Tibial nerve (tissue), 4 donors: ENCODE data around the gene FAM131A. TPM values are rescaled to one million over a fixed set of nuclear protein-coding genes. Genes with fewer than 3 reads are reported as not detected.

Experiments
- DNase-seq, 2 donors: peaks; one replicate each; pipeline ENCODE4 v3.0.0-alpha.2; 2019; ENCODE audit warnings: low spot score in 2 of 2
- H3K27ac ChIP-seq, 4 donors: fragments of 200-600 bp; sonication (generic) in 3 of 4; one replicate each; pipeline ENCODE4 v1.5.1; 2017 to 2019; ENCODE audit warnings: mild to moderate bottlenecking in 1 of 4
- H3K27me3 ChIP-seq, 2 donors: fragments of 200-600 bp; sonication (generic) in 1 of 2; one replicate each; pipeline versions ENCODE4 v1.5.1 to v1.6.0; 2017 to 2019
- H3K36me3 ChIP-seq, 3 donors: fragments of 200-600 bp; sonication (generic); one replicate each; pipeline ENCODE4 v1.5.1; 2018 to 2019
- H3K4me1 ChIP-seq, 4 donors: fragments of 200-600 bp; sonication (generic) in 3 of 4; one replicate each; pipeline ENCODE4 v1.5.1; 2017 to 2019
- H3K4me3 ChIP-seq, 4 donors: fragments of 200-600 bp; sonication (generic) in 3 of 4; one replicate each; pipeline ENCODE4 v1.5.1; 2017 to 2019; ENCODE audit warnings: mild to moderate bottlenecking in 1 of 4, moderate library complexity in 1 of 4
- H3K9me3 ChIP-seq, 4 donors: fragments of 200-600 bp; sonication (generic) in 3 of 4; one replicate each; pipeline ENCODE4 v1.5.1; 2017 to 2019
- EP300 ChIP-seq, 2 donors: sonication (generic); formaldehyde crosslinking; IDR thresholded peaks; one replicate each; pipeline ENCODE4 v1.6.1; 2017; ENCODE audit warnings: antibody characterized with exemption in 2 of 2, mild to moderate bottlenecking in 1 of 2
- POLR2A ChIP-seq, 2 donors: fragments of 450-650 bp; IDR thresholded peaks; one replicate each; pipeline ENCODE4 v1.6.1; 2017; ENCODE audit warnings: antibody characterized with exemption in 2 of 2, mild to moderate bottlenecking in 2 of 2, moderate library complexity in 2 of 2
- WGBS, 2 donors: methylation state at CpG; one replicate each; pipeline ENCODE4 v1.1.5; 2018; 5-methylcytosine and 5-hydroxymethylcytosine counted together
- total RNA-seq, 4 donors: library from RNA; depleted of rRNA; stranded (reverse); fragments of >200 nt; gene quantifications; one replicate each; pipeline ENCODE4 v1.1.0, GENCODE V29; 2016
- TF ChIP-seq, protein P1 (sequence below), 5 experiments: fragments of 200-600 bp in 3 of 5; fragments of 450-650 bp in 2 of 5; sonication (generic) in 3 of 5; IDR thresholded peaks; one replicate each; pipeline ENCODE4 v1.5.1; 2016 to 2019; ENCODE audit warnings: antibody characterized with exemption in 5 of 5, mild to moderate bottlenecking in 3 of 5, moderate library complexity in 2 of 5

Gene FAM131A
- total RNA-seq, 4 donors from 2014 or later: 35.0 to 45.3 (median 39.6) TPM

DNA sequence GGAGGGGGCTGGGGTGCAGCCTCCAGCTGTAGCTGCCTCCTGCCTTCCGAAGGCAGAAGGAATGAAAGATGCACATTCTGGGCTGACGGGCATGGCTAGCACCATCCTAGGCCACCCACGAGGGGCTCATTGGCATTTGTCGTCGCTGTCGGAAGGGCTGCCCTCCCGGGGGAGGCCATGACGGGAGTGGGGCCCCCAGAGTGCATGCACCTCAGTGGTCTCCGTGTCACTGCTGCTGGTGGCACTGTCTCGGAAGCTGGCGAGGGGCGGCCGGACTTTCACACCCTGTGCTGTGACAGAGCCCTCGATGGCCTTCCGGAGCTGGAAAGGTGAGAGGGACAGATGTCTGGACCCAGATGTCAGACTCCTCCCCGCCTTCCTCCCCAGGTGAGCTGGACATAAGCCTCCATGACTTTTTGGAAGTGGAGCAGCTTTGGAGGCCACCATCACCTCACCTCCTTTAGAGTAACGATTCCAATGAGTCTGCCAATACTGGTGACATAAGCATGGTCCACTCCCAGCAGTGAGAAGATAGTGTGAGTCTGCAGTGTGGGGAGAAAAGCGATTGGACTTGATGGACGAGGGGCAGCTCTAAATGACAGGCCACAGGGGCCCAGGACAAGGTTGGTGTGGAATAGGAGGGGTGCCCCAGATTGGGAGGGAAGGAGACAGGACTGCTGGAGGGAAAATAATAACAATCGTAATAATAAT, 9.2 kb downstream of the FAM131A start:
- Histone ChIP-seq H3K27me3 (no peaks in the 10 kb centered on the region), H3K27ac (peak overlapping the region in 3 of 4 donors; percentile 51 to 92 (median 82))
- TF ChIP-seq, protein P1, sequence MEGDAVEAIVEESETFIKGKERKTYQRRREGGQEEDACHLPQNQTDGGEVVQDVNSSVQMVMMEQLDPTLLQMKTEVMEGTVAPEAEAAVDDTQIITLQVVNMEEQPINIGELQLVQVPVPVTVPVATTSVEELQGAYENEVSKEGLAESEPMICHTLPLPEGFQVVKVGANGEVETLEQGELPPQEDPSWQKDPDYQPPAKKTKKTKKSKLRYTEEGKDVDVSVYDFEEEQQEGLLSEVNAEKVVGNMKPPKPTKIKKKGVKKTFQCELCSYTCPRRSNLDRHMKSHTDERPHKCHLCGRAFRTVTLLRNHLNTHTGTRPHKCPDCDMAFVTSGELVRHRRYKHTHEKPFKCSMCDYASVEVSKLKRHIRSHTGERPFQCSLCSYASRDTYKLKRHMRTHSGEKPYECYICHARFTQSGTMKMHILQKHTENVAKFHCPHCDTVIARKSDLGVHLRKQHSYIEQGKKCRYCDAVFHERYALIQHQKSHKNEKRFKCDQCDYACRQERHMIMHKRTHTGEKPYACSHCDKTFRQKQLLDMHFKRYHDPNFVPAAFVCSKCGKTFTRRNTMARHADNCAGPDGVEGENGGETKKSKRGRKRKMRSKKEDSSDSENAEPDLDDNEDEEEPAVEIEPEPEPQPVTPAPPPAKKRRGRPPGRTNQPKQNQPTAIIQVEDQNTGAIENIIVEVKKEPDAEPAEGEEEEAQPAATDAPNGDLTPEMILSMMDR (IDR thresholded peaks at IDR 0.05): no peak
- TF ChIP-seq POLR2A (IDR thresholded peaks at IDR 0.05) (no peak), EP300 (IDR thresholded peaks at IDR 0.05) (no peak)

DNA sequence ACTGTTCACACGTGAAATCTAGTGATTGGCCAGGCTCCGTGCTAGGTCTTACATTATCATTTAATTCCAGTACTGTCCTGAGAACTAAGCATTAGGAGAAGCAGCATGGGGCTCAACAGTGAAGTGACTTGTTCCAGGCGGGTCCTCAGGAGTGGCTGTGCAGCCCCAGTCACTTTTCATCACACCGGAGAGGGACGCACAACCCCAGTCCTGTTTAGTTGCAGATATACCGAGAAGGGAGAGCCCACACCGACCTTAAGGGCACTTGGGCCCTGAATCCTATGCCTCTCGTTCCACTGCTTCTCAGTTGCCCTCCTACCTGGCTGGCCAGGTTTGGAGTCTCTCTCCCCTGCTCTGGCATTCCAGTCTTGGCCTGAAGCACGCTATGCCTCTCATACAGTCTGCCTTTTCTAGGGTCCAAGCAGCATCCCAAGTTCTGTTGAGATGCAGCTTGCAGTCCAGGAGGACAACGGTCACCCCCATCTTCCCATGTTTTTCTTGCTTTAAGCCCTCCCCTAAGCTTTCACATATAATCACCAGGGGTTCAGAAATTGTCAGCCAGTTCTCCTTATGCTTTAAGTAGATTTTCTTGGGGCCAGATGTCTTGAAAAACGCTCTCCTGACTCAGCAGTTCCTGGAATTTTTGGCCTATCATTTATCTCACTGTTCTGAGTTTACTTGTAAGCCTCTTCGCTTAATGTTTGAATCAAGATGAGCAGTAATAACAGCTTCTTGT, 10.1 kb downstream of the FAM131A start:
- TF ChIP-seq POLR2A (IDR thresholded peaks at IDR 0.05) (no peak), EP300 (IDR thresholded peaks at IDR 0.05) (no peak)
- TF ChIP-seq, protein P1 (IDR thresholded peaks at IDR 0.05): no peak

More for the DNA sequence above, 9.2 kb downstream of the FAM131A start:
- Histone ChIP-seq H3K4me3 (no peak overlapping the region), H3K9me3 (no peaks in the 10 kb centered on the region), H3K4me1 (peaks cover 0 to 42% (median 14%) of the 10 kb centered on the region in 4 donors), H3K36me3 (peaks cover 0 to 52% (median 0%) of the 10 kb centered on the region in 3 donors)
- no peak for DNase-seq
- 87 to 90% methylated on average over 15 to 20 of the region's 20 CpGs for WGBS, 2 donors

DNA sequence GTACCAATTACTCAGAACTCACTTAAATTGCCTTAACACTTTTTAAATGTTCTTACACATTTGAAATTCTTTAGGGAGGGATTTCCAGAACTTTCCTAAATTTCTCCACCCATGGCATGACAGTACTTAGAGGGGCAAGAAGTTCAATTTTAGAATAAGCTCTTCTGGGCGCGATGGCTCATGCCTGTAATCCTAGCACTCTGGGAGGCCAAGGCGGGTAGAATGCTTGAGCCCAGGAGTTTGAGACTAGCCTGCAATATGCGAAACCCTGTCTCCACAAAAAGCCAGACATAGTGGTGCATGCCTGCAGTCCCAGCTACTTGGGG, 10.6 kb downstream of the FAM131A start:
- 79 to 83% methylated on average over 4 of the region's 4 CpGs for WGBS, 2 donors
- Histone ChIP-seq H3K4me3 (no peak overlapping the region), H3K9me3 (no peaks in the 10 kb centered on the region), H3K36me3 (peaks cover 0 to 47% (median 0%) of the 10 kb centered on the region in 3 donors), H3K27ac (no peak overlapping the region), H3K4me1 (peaks cover 0 to 54% (median 24%) of the 10 kb centered on the region in 4 donors), H3K27me3 (no peaks in the 10 kb centered on the region)
- TF ChIP-seq, protein P1 (IDR thresholded peaks at IDR 0.05): no peak
- TF ChIP-seq EP300 (IDR thresholded peaks at IDR 0.05) (no peak), POLR2A (IDR thresholded peaks at IDR 0.05) (no peak)
- DNase-seq: no peak

More for the DNA sequence above, 10.1 kb downstream of the FAM131A start:
- 69% methylated on average over 12 of the region's 12 CpGs for WGBS, 2 donors
- peaks cover 0 to 50% (median 23%) of the 10 kb centered on the region in 4 donors for H3K4me1 ChIP-seq
- no peak overlapping the region for H3K4me3 ChIP-seq
- H3K27me3 ChIP-seq: no peaks in the 10 kb centered on the region
- peaks cover 0 to 47% (median 0%) of the 10 kb centered on the region in 3 donors for H3K36me3 ChIP-seq
- H3K9me3 ChIP-seq: no peaks in the 10 kb centered on the region
- H3K27ac ChIP-seq: peak overlapping the region in 1 of 4 donors; percentile 42
- no peak for DNase-seq

DNA sequence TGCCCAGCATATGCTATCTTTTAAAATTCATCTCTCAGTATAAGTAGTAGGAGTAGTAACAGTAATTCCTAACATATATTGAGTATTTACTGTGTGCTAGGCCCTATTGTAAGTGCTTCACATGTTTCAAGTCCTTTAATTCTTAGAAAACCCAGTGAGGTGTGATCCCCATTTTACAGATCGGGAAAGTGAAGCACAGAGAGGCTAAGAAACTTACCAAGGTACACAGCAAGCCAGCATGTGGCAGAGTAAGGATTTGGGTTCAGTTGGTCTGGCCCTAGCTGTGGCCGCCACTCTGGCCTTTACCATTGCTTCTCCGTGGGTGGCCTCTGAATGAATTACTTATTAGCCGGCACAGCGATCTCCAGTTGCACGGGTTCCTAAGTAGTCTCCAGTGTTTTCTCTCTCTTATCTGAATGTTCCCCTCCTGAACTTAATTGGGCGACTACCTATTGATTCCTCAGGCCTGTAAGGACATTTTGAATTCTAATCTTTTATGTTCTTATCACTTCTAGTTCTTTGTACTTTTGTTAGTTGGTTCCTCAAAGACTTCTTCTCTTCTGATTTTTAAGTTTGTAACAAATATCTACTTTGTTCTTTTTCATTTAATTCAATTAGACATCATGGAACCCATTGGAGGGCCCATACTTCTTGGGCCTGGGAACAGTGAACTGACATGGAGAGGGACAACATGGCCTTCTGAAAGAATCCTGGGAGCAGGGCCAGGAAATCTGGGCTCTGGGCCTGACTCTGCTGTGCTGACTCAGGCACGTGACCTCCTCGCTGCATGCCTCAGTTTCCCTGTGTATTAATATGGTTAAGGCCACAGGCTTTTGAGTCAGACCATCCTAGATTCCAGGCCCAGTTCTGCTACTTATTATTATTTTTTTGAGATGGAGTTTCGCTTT, 12.4 kb downstream of the FAM131A start:
- peak overlapping the region in 2 of 4 donors; percentile 67 to 73 for H3K27ac ChIP-seq
- peaks cover 0 to 53% (median 24%) of the 10 kb centered on the region in 4 donors for H3K4me1 ChIP-seq
- peaks cover 0 to 43% (median 0%) of the 10 kb centered on the region in 3 donors for H3K36me3 ChIP-seq
- H3K27me3 ChIP-seq: no peaks in the 10 kb centered on the region
- no peak overlapping the region for H3K4me3 ChIP-seq
- DNase-seq: no peak
- WGBS, 2 donors: 56 to 65% methylated on average over 10 of the region's 10 CpGs
- TF ChIP-seq POLR2A (IDR thresholded peaks at IDR 0.05) (no peak), EP300 (IDR thresholded peaks at IDR 0.05) (no peak)
- TF ChIP-seq, protein P1 (IDR thresholded peaks at IDR 0.05): no peak
- no peaks in the 10 kb centered on the region for H3K9me3 ChIP-seq
